HG02943 (cell line): ENCODE results near the gene PRIM1.
"Not testable (repeated sequence)": the region's sequence is repeated elsewhere in the genome, so short reads cannot be mapped to it uniquely, and the experiment has no call there.

Experiments used
- ATAC-seq: cut with Tn5 transposase; IDR thresholded peaks from one replicate; pipeline ENCODE4 v1.9.1; 2021; ENCODE audit warnings: mild to moderate bottlenecking, low read depth, moderate library complexity; ENCODE audit not compliant: unreplicated experiment

The PRIM1 gene

DNA sequence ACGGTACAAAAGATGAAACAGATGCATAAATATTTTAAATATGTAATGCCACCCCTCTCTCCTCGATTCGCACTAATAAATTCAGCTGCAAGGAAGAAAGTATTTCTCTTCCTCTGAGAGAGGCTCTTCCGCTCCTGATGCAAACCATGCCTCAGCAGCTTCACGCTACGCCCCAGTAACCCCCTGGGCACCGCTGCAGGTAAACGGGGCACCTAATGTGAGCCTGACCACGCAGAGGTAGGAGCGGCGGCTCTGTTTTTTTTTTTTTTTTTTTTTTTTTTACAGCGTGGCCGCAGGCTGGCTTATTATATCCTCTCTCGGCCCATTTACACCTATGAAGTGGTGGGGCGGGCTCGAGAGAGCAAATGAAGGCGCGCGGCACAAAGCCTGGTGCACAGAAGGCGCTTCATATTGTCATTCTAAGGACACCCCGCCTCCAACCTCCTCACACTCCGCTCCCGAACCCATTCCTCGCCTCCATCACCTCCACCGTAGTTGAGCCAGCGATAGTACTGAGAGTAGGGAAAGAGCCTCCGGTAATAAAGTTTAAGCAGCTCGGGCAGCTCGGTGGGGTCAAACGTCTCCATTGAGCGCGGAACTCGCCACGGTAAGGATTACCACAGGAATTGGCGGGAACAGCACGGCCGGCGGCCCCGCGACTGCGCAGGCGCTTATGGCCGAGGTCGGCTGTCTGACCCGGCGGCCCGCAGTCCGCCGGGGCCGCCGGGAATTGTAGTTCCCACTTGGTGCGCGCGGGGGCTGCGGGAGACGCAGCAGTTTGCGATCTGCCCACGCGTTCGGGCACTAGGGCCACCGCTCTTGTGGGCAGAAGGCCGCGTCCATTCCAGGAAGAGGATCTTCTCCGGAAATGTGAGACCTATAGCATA lies at the start of gene PRIM1:
Gene PRIM1 (minus strand): TSS at position 612 of the 887 bp plus-strand sequence. CDS start 25 bp downstream, at position 587.
- peak; percentile 67 for ATAC-seq

GRCh38 chr12:56800221-56800620 lies 48.1 kb upstream of the PRIM1 start:
- ATAC-seq = no peak

DNA sequence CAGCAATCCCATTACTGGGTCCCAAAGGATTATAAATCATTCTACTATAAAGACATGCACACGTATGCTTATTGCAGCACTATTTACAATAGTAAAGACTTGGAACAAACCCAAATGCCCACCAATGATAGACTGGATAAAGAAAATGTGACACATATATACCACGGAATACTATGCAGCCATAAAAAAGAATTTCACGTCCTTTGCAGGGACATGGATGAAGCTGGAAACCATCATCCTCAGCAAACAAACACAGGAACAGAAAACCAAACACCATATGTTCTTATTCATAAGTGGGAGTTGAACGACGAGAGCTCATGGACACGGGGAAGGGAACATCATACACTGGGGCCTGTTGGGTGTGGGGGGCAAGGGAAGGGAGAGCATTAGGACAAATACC lies 47.2 kb upstream of the PRIM1 start:
- not testable (repeated sequence) for ATAC-seq

- ATAC-seq = not testable (repeated sequence)
Measured at GRCh38 chr12:56795791-56796190, 43.7 kb upstream of the PRIM1 start.

DNA sequence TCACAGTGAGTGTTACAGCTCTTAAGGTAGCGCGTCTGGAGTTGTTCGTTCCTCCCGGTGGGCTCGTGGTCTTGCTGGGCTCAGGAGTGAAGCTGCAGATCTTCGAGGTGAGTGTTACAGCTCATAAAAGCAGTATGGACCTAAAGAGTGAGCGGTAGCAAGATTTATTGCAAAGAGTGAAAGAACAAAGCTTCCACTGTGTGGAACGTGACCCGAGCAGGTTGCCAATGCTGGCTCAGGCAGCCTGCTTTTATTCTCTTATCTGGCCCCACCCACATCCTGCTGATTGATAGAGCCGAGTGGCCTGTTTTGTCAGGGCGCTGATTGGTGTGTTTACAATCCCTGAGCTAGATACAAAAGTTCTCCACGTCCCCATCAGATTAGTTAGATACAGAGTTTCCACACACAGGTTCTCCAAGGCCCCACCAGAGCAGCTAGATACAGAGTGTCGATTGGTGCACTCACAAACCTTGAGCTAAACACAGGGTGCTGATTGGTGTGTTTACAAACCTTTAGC lies 43.0 kb upstream of the PRIM1 start:
- not testable (repeated sequence) for ATAC-seq

DNA sequence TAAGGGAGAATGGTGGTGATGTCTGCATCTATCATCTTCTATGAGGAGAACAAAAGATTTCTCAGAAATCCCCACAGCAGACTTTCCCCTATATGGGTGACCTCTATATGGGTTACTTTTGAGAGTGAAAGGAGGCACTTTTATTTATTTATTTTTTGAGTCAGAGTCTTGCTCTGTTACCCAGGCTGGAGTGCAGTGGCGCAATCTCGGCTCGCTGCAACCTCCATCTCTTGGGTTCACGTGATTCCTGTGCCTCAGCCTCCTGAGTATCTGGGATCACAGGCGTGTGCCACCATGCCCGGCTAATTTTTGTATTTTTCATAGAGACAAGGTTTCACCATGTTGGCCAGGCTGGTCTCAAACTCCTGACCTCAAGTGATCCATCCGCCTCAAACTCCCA lies 41.0 kb upstream of the PRIM1 start:
- ATAC-seq = not testable (repeated sequence)

- ATAC-seq = no peak
Measured at GRCh38 chr12:56792678-56793077, 40.6 kb upstream of the PRIM1 start.

- not testable (repeated sequence) for ATAC-seq
Measured at GRCh38 chr12:56789429-56789828, 37.3 kb upstream of the PRIM1 start.

DNA sequence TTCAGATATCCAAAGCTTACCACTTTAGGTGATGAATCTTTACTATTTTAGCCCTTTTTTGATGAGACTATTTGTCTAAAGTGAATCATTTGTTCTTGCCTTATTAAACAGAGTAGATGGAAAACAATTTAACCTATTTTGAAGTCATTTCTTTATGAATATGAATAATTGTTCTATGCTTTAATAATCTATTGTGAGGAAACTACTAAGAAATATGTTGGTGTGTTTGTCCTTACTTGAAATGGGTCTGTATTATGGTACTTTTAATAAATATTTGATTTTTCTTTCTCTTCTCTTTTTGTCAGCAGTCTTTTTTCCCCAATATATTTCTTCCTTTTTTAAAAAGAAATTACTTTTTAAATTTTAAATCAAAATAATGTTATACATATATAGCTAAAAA lies 35.4 kb upstream of the PRIM1 start:
- no peak for ATAC-seq

GRCh38 chr12:56785874-56786273 lies 33.8 kb upstream of the PRIM1 start:
- ATAC-seq = no peak

- no peak for ATAC-seq
Measured at GRCh38 chr12:56785141-56785865, 33.2 kb upstream of the PRIM1 start.

- ATAC-seq = no peak
Measured at GRCh38 chr12:56781726-56782125, 29.6 kb upstream of the PRIM1 start.

GRCh38 chr12:56778756-56779155 lies 26.6 kb upstream of the PRIM1 start:
- ATAC-seq = no peak

DNA sequence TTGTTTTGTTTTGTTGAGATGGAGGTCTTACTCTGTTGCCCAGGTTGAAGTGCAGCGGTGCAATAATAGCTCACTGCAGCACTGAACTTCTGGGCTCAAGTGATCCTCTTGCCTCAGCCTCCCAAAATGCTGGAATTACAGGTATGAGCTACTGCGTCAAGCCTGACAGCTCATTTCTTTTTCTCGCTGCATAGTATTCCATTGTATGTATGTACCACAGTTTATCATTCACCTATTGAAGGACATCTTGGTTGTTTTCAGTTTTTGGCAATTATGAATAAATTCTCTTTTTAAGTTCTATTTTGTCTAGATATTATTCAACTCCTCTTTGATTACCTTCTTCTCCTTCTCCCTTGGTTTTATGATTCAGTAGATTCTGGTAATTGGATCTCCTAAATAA lies 24.5 kb upstream of the PRIM1 start:
- no peak for ATAC-seq

- ATAC-seq = no peak
Measured at GRCh38 chr12:56775638-56776037, 23.5 kb upstream of the PRIM1 start.

DNA sequence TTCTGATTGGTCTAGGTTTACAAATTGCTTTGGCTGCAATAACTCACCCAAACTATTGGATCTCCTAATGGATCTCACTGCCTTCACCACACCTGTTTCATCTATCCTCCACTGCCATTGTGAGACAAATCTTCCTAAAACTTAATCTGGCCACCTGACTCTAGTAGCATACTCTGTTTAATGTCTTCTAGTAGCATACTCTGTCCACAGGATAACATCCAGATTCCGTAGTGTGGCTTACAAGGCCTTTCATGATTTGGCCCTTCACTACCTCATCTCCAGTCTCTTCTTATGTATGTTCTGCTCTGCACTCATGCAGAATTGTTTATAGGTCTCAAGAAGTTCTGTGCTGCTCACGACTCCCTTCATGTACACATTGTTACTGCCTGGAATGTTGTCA lies 21.0 kb upstream of the PRIM1 start:
- ATAC-seq = no peak

DNA sequence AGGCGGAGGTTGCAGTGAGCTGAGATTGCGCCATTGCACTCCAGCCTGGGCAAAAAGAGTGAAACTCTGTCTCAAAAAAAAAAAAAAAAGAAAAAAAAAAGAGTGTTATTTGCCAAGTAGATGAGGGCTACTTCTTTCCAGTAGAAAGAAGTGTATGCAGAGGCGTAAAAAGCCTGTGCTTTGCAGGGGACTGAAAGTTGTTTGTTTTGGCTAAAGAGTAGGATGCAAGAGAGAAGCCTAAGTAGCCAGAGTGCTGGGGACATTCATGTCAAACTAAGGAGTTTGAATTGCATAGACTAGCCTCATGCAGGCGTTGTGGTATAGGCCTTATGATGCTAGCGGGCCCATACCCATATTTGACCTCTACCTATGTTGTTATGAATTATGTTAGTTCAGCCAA lies 20.5 kb upstream of the PRIM1 start:
- no peak for ATAC-seq

- ATAC-seq = no peak
Measured at GRCh38 chr12:56769868-56770267, 17.7 kb upstream of the PRIM1 start.

GRCh38 chr12:56768424-56768823 lies 16.3 kb upstream of the PRIM1 start:
- ATAC-seq = no peak

DNA sequence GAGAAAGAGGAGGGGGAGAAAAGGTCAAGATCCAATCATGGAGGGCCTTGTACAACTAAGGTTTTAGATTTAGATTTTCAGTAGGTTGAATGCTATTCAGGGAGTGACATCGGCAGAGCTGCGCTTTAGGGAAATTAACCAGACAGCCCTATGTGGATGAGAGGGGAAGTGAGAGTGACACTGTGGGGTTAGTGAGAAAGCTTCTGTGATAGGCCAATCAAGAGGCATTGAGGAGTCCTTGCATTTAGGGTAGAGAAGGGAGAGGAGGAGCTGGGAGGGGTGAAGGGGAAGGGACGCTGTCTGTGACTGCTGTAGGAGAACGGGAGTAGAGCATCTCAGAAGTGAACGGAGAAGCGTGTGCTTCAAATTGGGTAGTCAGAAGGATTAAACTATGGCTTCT lies 14.4 kb upstream of the PRIM1 start:
- ATAC-seq = peak; percentile 97
